IPS-20b (cell line): ENCODE data around the gene FERMT2.

Experiments used
- H3K27ac ChIP-seq: one replicate; pipeline ENCODE4 v1.5.1; 2013; ENCODE audit warnings: low read length
- H3K27me3 ChIP-seq: 2 replicates; pipeline ENCODE4 v1.6.1; 2013; ENCODE audit warnings: mild to moderate bottlenecking, low read length, inconsistent platforms; ENCODE audit not compliant: insufficient read depth
- H3K36me3 ChIP-seq: 2 replicates; pipeline ENCODE4 v1.6.1; 2013; ENCODE audit warnings: low read depth, mild to moderate bottlenecking, inconsistent platforms, low read length, moderate library complexity; ENCODE audit not compliant: insufficient read depth
- H3K4me1 ChIP-seq: 2 replicates; pipeline ENCODE4 v1.6.1; 2013; ENCODE audit warnings: mild to moderate bottlenecking, control low read depth, inconsistent platforms, low read length, moderate library complexity; ENCODE audit not compliant: insufficient read depth
- H3K4me3 ChIP-seq: 2 replicates; pipeline ENCODE4 v1.5.1; 2013; ENCODE audit warnings: mild to moderate bottlenecking, low read length, inconsistent platforms
- H3K9ac ChIP-seq: 2 replicates; pipeline ENCODE4 v1.6.1; 2013; ENCODE audit warnings: low read depth, mild to moderate bottlenecking, inconsistent platforms, low read length, moderate library complexity
- H3K9me3 ChIP-seq: 2 replicates; pipeline ENCODE4 v1.6.1; 2013; ENCODE audit warnings: mild to moderate bottlenecking, low read depth, low read length, inconsistent platforms; ENCODE audit not compliant: insufficient read depth

FERMT2 gene

GRCh38 chr14:52950898-52951680, at the start of gene FERMT2:
FERMT2 (minus strand) TSS chr14:52951050; CDS start chr14:52950568, 482 bp downstream.
- Histone ChIP-seq H3K27me3 (no peaks in the 10 kb centered on the region), H3K4me1 (peaks cover 43% of the 10 kb centered on the region), H3K9me3 (no peaks in the 10 kb centered on the region), H3K27ac (peak within 1 kb of the TSS; percentile 77), H3K9ac (peak within 1 kb of the TSS; percentile 94), H3K36me3 (peaks cover 20% of the 10 kb centered on the region), H3K4me3 (peak within 1 kb of the TSS; percentile 99)

- Histone ChIP-seq H3K4me3 (no peak overlapping the region), H3K9me3 (no peaks in the 10 kb centered on the region), H3K4me1 (no peaks in the 10 kb centered on the region), H3K36me3 (no peaks in the 10 kb centered on the region), H3K9ac (no peak overlapping the region), H3K27me3 (no peaks in the 10 kb centered on the region), H3K27ac (no peak overlapping the region)
Measured at GRCh38 chr14:52998376-52999015, 47.6 kb upstream of the FERMT2 start.

GRCh38 chr14:52996493-52996892, 45.6 kb upstream of the FERMT2 start:
- H3K36me3 ChIP-seq = no peaks in the 10 kb centered on the region
- no peak overlapping the region for H3K4me3 ChIP-seq
- H3K27me3 ChIP-seq = no peaks in the 10 kb centered on the region
- H3K9me3 ChIP-seq = no peaks in the 10 kb centered on the region
- no peak overlapping the region for H3K9ac ChIP-seq
- H3K4me1 ChIP-seq = no peaks in the 10 kb centered on the region
- H3K27ac ChIP-seq = no peak overlapping the region

- H3K27ac ChIP-seq = no peak overlapping the region
- no peaks in the 10 kb centered on the region for H3K9me3 ChIP-seq
- H3K36me3 ChIP-seq = no peaks in the 10 kb centered on the region
- no peaks in the 10 kb centered on the region for H3K4me1 ChIP-seq
- H3K4me3 ChIP-seq = no peak overlapping the region
- no peaks in the 10 kb centered on the region for H3K27me3 ChIP-seq
- H3K9ac ChIP-seq = no peak overlapping the region
Measured at GRCh38 chr14:52995998-52996397, 45.1 kb upstream of the FERMT2 start.

- no peaks in the 10 kb centered on the region for H3K4me1 ChIP-seq
- H3K4me3 ChIP-seq = no peak overlapping the region
- H3K9ac ChIP-seq = no peak overlapping the region
- H3K27me3 ChIP-seq = no peaks in the 10 kb centered on the region
- H3K36me3 ChIP-seq = no peaks in the 10 kb centered on the region
- H3K9me3 ChIP-seq = no peaks in the 10 kb centered on the region
- no peak overlapping the region for H3K27ac ChIP-seq
Measured at GRCh38 chr14:52992236-52992870, 41.5 kb upstream of the FERMT2 start.

- Histone ChIP-seq H3K36me3 (no peaks in the 10 kb centered on the region), H3K27me3 (no peaks in the 10 kb centered on the region), H3K9me3 (no peaks in the 10 kb centered on the region), H3K27ac (no peak overlapping the region), H3K4me1 (no peaks in the 10 kb centered on the region), H3K4me3 (no peak overlapping the region), H3K9ac (no peak overlapping the region)
Measured at GRCh38 chr14:52988139-52988538, 37.3 kb upstream of the FERMT2 start.

GRCh38 chr14:52987514-52987913, 36.7 kb upstream of the FERMT2 start:
- Histone ChIP-seq H3K36me3 (no peaks in the 10 kb centered on the region), H3K27me3 (no peaks in the 10 kb centered on the region), H3K9ac (no peak overlapping the region), H3K4me3 (no peak overlapping the region), H3K9me3 (no peaks in the 10 kb centered on the region), H3K27ac (no peak overlapping the region), H3K4me1 (no peaks in the 10 kb centered on the region)

- no peaks in the 10 kb centered on the region for H3K4me1 ChIP-seq
- H3K9me3 ChIP-seq = no peaks in the 10 kb centered on the region
- H3K4me3 ChIP-seq = no peak overlapping the region
- no peak overlapping the region for H3K9ac ChIP-seq
- H3K27ac ChIP-seq = no peak overlapping the region
- H3K27me3 ChIP-seq = no peaks in the 10 kb centered on the region
- H3K36me3 ChIP-seq = no peaks in the 10 kb centered on the region
Measured at GRCh38 chr14:52987042-52987441, 36.2 kb upstream of the FERMT2 start.

- no peak overlapping the region for H3K27ac ChIP-seq
Measured at GRCh38 chr14:52977798-52978197, 26.9 kb upstream of the FERMT2 start.

GRCh38 chr14:52974406-52974805, 23.6 kb upstream of the FERMT2 start:
- H3K9ac ChIP-seq = no peak overlapping the region
- H3K9me3 ChIP-seq = no peaks in the 10 kb centered on the region

More at GRCh38 chr14:52977798-52978197, 26.9 kb upstream of the FERMT2 start:
- Histone ChIP-seq H3K9ac (no peak overlapping the region), H3K4me3 (no peak overlapping the region), H3K4me1 (no peaks in the 10 kb centered on the region), H3K36me3 (no peaks in the 10 kb centered on the region), H3K27me3 (no peaks in the 10 kb centered on the region), H3K9me3 (no peaks in the 10 kb centered on the region)

GRCh38 chr14:52961060-52961639, 10.3 kb upstream of the FERMT2 start:
- no peak overlapping the region for H3K27ac ChIP-seq
- H3K36me3 ChIP-seq = no peaks in the 10 kb centered on the region
- no peaks in the 10 kb centered on the region for H3K4me1 ChIP-seq
- H3K4me3 ChIP-seq = no peak overlapping the region
- H3K27me3 ChIP-seq = no peaks in the 10 kb centered on the region
- H3K9me3 ChIP-seq = no peaks in the 10 kb centered on the region; the same call in none of the 2 replicates
- H3K9ac ChIP-seq = no peak overlapping the region

More at GRCh38 chr14:52974406-52974805, 23.6 kb upstream of the FERMT2 start:
- H3K27ac ChIP-seq = no peak overlapping the region
- H3K4me1 ChIP-seq = no peaks in the 10 kb centered on the region
- no peaks in the 10 kb centered on the region for H3K36me3 ChIP-seq
- no peaks in the 10 kb centered on the region for H3K27me3 ChIP-seq
- H3K4me3 ChIP-seq = no peak overlapping the region
